Stimulated activated effector memory CD8-positive, alpha-beta T cell treated with anti-CD3 and anti-CD28 coated beads, Interleukin-12 subunit alpha, Interleukin-12 subunit beta, amount 100 ng/mL, for 72 hours (primary cell): Measurements from ENCODE around the gene SLC12A7.
"Not testable (repeated sequence)": the region's sequence is repeated elsewhere in the genome, so short reads cannot be mapped to it uniquely, and the experiment has no call there.

ENCODE experiments used
- ATAC-seq: fragments of 150-1000 bp; cut with Tn5 transposase; 2 replicates; pipeline ENCODE4 v1.10.0; 2021
- DNase-seq, 2 donors: peaks; one replicate each; pipeline ENCODE4 v3.0.0; 2021 to 2022; ENCODE audit warnings: low spot score in 2 of 2
- H3K27ac Mint-ChIP-seq: one replicate; pipeline ENCODE4 v1.8.0; 2022; ENCODE audit warnings: mild to moderate bottlenecking, mixed read lengths
- H3K36me3 Mint-ChIP-seq: one replicate; pipeline ENCODE4 v1.8.0; 2022; ENCODE audit warnings: mild to moderate bottlenecking, mixed read lengths
- H3K4me1 Mint-ChIP-seq: one replicate; pipeline ENCODE4 v1.8.0; 2022; ENCODE audit warnings: mixed read lengths
- H3K4me3 Mint-ChIP-seq: one replicate; pipeline ENCODE4 v1.8.0; 2022; ENCODE audit warnings: mild to moderate bottlenecking, mixed read lengths
- H3K9me3 Mint-ChIP-seq: one replicate; pipeline ENCODE4 v1.8.0; 2022; ENCODE audit warnings: mixed read lengths

Gene SLC12A7

GRCh38 chr5:1134478-1134877 is 22.6 kb upstream of the SLC12A7 start:
- ATAC-seq = no peak
- H3K4me1 Mint-ChIP-seq = no peaks in the 10 kb centered on the region
- no peak overlapping the region for H3K4me3 Mint-ChIP-seq
- H3K9me3 Mint-ChIP-seq = no peaks in the 10 kb centered on the region
- H3K36me3 Mint-ChIP-seq = no peaks in the 10 kb centered on the region
- no peak for DNase-seq
- no peak overlapping the region for H3K27ac Mint-ChIP-seq

GRCh38 chr5:1133510-1134201 is 21.8 kb upstream of the SLC12A7 start:
- no peak overlapping the region for H3K27ac Mint-ChIP-seq
- ATAC-seq (no peak), DNase-seq (no peak)
- H3K36me3 Mint-ChIP-seq = no peaks in the 10 kb centered on the region
- no peaks in the 10 kb centered on the region for H3K9me3 Mint-ChIP-seq
- H3K4me3 Mint-ChIP-seq = no peak overlapping the region
- no peaks in the 10 kb centered on the region for H3K4me1 Mint-ChIP-seq

GRCh38 chr5:1133108-1133507 is 21.2 kb upstream of the SLC12A7 start:
- Mint-ChIP-seq H3K27ac (no peak overlapping the region), H3K4me3 (no peak overlapping the region), H3K9me3 (no peaks in the 10 kb centered on the region), H3K36me3 (no peaks in the 10 kb centered on the region), H3K4me1 (no peaks in the 10 kb centered on the region)
- no peak for DNase-seq
- no peak for ATAC-seq

- H3K4me3 Mint-ChIP-seq = no peak overlapping the region
- H3K4me1 Mint-ChIP-seq = no peaks in the 10 kb centered on the region
- no peaks in the 10 kb centered on the region for H3K36me3 Mint-ChIP-seq
- no peak overlapping the region for H3K27ac Mint-ChIP-seq
- no peak for DNase-seq
- H3K9me3 Mint-ChIP-seq = no peaks in the 10 kb centered on the region
- no peak for ATAC-seq
Measured at GRCh38 chr5:1132570-1132969, 20.7 kb upstream of the SLC12A7 start.

GRCh38 chr5:1131726-1132125 is 19.9 kb upstream of the SLC12A7 start:
- DNase-seq (no peak), ATAC-seq (no peak)
- Mint-ChIP-seq H3K9me3 (no peaks in the 10 kb centered on the region), H3K4me1 (no peaks in the 10 kb centered on the region), H3K27ac (no peak overlapping the region), H3K4me3 (no peak overlapping the region), H3K36me3 (no peaks in the 10 kb centered on the region)

GRCh38 chr5:1131191-1131621 is 19.3 kb upstream of the SLC12A7 start:
- DNase-seq = no peak
- H3K4me1 Mint-ChIP-seq = no peaks in the 10 kb centered on the region
- H3K9me3 Mint-ChIP-seq = no peaks in the 10 kb centered on the region
- no peak overlapping the region for H3K27ac Mint-ChIP-seq
- no peaks in the 10 kb centered on the region for H3K36me3 Mint-ChIP-seq
- H3K4me3 Mint-ChIP-seq = no peak overlapping the region
- no peak for ATAC-seq

GRCh38 chr5:1130218-1130946 is 18.5 kb upstream of the SLC12A7 start:
- H3K36me3 Mint-ChIP-seq = no peaks in the 10 kb centered on the region
- H3K9me3 Mint-ChIP-seq = no peaks in the 10 kb centered on the region
- no peaks in the 10 kb centered on the region for H3K4me1 Mint-ChIP-seq
- no peak overlapping the region for H3K27ac Mint-ChIP-seq
- no peak overlapping the region for H3K4me3 Mint-ChIP-seq
- no peak for DNase-seq
- ATAC-seq = no peak

- Mint-ChIP-seq H3K4me3 (no peak overlapping the region), H3K27ac (no peak overlapping the region), H3K36me3 (no peaks in the 10 kb centered on the region), H3K9me3 (no peaks in the 10 kb centered on the region), H3K4me1 (no peaks in the 10 kb centered on the region)
- no peak for DNase-seq
- ATAC-seq = no peak
Measured at GRCh38 chr5:1129711-1130055, 17.8 kb upstream of the SLC12A7 start.

- Mint-ChIP-seq H3K4me3 (no peak overlapping the region), H3K9me3 (no peaks in the 10 kb centered on the region), H3K27ac (no peak overlapping the region), H3K4me1 (no peaks in the 10 kb centered on the region), H3K36me3 (no peaks in the 10 kb centered on the region)
- DNase-seq = no peak
- no peak for ATAC-seq
Measured at GRCh38 chr5:1128977-1129710, 17.3 kb upstream of the SLC12A7 start.

GRCh38 chr5:1127959-1128785 is 16.3 kb upstream of the SLC12A7 start:
- H3K4me1 Mint-ChIP-seq = no peaks in the 10 kb centered on the region

GRCh38 chr5:1125695-1126094 is 13.8 kb upstream of the SLC12A7 start:
- H3K36me3 Mint-ChIP-seq, H3K9me3 Mint-ChIP-seq, H3K27ac Mint-ChIP-seq, ATAC-seq, H3K4me1 Mint-ChIP-seq, H3K4me3 Mint-ChIP-seq, DNase-seq: not testable (repeated sequence)

More at GRCh38 chr5:1127959-1128785, 16.3 kb upstream of the SLC12A7 start:
- ATAC-seq (no peak), DNase-seq (no peak)
- Mint-ChIP-seq H3K36me3 (no peaks in the 10 kb centered on the region), H3K27ac (no peak overlapping the region), H3K4me3 (no peak overlapping the region), H3K9me3 (no peaks in the 10 kb centered on the region)

GRCh38 chr5:1125030-1125357 is 13.1 kb upstream of the SLC12A7 start:
- Mint-ChIP-seq H3K4me3 (no peak overlapping the region), H3K36me3 (no peaks in the 10 kb centered on the region), H3K9me3 (no peaks in the 10 kb centered on the region), H3K4me1 (peaks cover 6% of the 10 kb centered on the region), H3K27ac (no peak overlapping the region)
- DNase-seq (no peak), ATAC-seq (no peak)

- no peaks in the 10 kb centered on the region for H3K9me3 Mint-ChIP-seq
- peaks cover 6% of the 10 kb centered on the region for H3K4me1 Mint-ChIP-seq
- H3K36me3 Mint-ChIP-seq = no peaks in the 10 kb centered on the region
- ATAC-seq (no peak), DNase-seq (no peak)
- H3K27ac Mint-ChIP-seq = no peak overlapping the region
- H3K4me3 Mint-ChIP-seq = no peak overlapping the region
Measured at GRCh38 chr5:1124205-1125029, 12.6 kb upstream of the SLC12A7 start.

- Mint-ChIP-seq H3K36me3 (no peaks in the 10 kb centered on the region), H3K4me3 (no peak overlapping the region), H3K4me1 (peaks cover 6% of the 10 kb centered on the region), H3K27ac (no peak overlapping the region), H3K9me3 (no peaks in the 10 kb centered on the region)
- DNase-seq = no peak
- ATAC-seq = no peak
Measured at GRCh38 chr5:1123418-1124147, 11.7 kb upstream of the SLC12A7 start.
